Esophagus squamous epithelium (tissue), 5 donors: Measurements from ENCODE around the gene SETD2. TPM values are rescaled to one million over a fixed set of nuclear protein-coding genes. Genes with fewer than 3 reads are reported as not detected.
A peak's percentile ranks its signal among the peaks of the same experiment; 100 is the strongest.

ENCODE experiments used
- DNase-seq: peaks from one replicate; lab custom pipeline; 2025; lab: John Stamatoyannopoulos, UW
- H3K27ac ChIP-seq, 4 donors: fragments of 200-600 bp; sonication (generic); one replicate each; pipeline ENCODE4 v1.5.1; 2016 to 2019; ENCODE audit warnings: mild to moderate bottlenecking in 1 of 4
- H3K27me3 ChIP-seq, 4 donors: fragments of 200-600 bp; sonication (generic); 1 replicate in 3 of 4; 2 replicates in 1 of 4; pipeline versions ENCODE4 v1.5.1 to v1.6.0; 2017 to 2021; ENCODE audit warnings: antibody characterized with exemption in 1 of 4
- H3K36me3 ChIP-seq, 3 donors: fragments of 200-600 bp; sonication (generic); one replicate each; pipeline ENCODE4 v1.5.1; 2016 to 2019
- H3K4me1 ChIP-seq, 3 donors: fragments of 200-600 bp; sonication (generic); one replicate each; pipeline ENCODE4 v1.5.1; 2017 to 2019
- H3K4me3 ChIP-seq, 4 donors: fragments of 200-600 bp; sonication (generic); 1 replicate in 3 of 4; 2 replicates in 1 of 4; pipeline ENCODE4 v1.5.1; 2016 to 2019; ENCODE audit warnings: mild to moderate bottlenecking in 2 of 4, moderate library complexity in 1 of 4
- H3K9me3 ChIP-seq, 3 donors: fragments of 200-600 bp; sonication (generic); one replicate each; pipeline ENCODE4 v1.5.1; 2016 to 2019
- POLR2A ChIP-seq, 4 donors: fragments of 450-650 bp; IDR thresholded peaks; one replicate each; pipeline ENCODE4 v1.6.1; 2017; ENCODE audit warnings: antibody characterized with exemption in 4 of 4, mild to moderate bottlenecking in 4 of 4, moderate library complexity in 3 of 4
- WGBS, 2 donors: methylation state at CpG; one replicate each; pipeline ENCODE4 v1.1.5; 2018; 5-methylcytosine and 5-hydroxymethylcytosine counted together
- intact Hi-C: fragments of 100-400 bp; cut with DNase I; formaldehyde crosslinking; loops from one replicate; pipeline ENCODE4 v1.15.0; 2022
- total RNA-seq, 4 donors: library from RNA; depleted of rRNA; stranded (reverse); fragments of >200 nt; gene quantifications; one replicate each; pipeline ENCODE4 v1.1.0, GENCODE V29; 2016
- TF ChIP-seq, protein P1 (sequence below), 6 experiments: fragments of 450-650 bp in 4 of 6; fragments of 200-600 bp in 2 of 6; sonication (generic) in 2 of 6; IDR thresholded peaks; one replicate each; pipeline ENCODE4 v1.5.1; 2016 to 2019; ENCODE audit warnings: antibody characterized with exemption in 6 of 6, mild to moderate bottlenecking in 4 of 6, moderate library complexity in 4 of 6
- donor health status: DM: yes; HTN: yes; CAD: no.

SETD2 gene
- total RNA-seq, 4 donors from 2014 or later, result 24.3 to 59.5 (median 30.1) TPM

- TF ChIP-seq, protein P1, sequence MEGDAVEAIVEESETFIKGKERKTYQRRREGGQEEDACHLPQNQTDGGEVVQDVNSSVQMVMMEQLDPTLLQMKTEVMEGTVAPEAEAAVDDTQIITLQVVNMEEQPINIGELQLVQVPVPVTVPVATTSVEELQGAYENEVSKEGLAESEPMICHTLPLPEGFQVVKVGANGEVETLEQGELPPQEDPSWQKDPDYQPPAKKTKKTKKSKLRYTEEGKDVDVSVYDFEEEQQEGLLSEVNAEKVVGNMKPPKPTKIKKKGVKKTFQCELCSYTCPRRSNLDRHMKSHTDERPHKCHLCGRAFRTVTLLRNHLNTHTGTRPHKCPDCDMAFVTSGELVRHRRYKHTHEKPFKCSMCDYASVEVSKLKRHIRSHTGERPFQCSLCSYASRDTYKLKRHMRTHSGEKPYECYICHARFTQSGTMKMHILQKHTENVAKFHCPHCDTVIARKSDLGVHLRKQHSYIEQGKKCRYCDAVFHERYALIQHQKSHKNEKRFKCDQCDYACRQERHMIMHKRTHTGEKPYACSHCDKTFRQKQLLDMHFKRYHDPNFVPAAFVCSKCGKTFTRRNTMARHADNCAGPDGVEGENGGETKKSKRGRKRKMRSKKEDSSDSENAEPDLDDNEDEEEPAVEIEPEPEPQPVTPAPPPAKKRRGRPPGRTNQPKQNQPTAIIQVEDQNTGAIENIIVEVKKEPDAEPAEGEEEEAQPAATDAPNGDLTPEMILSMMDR (IDR thresholded peaks at IDR 0.05), result no peak
- TF ChIP-seq POLR2A (IDR thresholded peaks at IDR 0.05), result no peak
- intact Hi-C loops, result loop anchor here (5.0 kb wide), 1 partner anchor 43 kb away; no protein-coding TSS in a partner anchor
These were observed 183.9 kb downstream of the SETD2 start for GRCh38 chr3:46979958-46980497.

GRCh38 chr3:46978985-46979944 is 184.6 kb downstream of the SETD2 start, which contains the start of gene NBEAL2:
Gene NBEAL2, plus strand, starts transcription at chr3:46979666. Its CDS starts 196 bp downstream, at chr3:46979862.
- intact Hi-C loops, result loop anchor here (5.0 kb wide), 1 partner anchor 42 kb away; no protein-coding TSS in a partner anchor
- peak in 3 of 4 donors; percentile 76 to 93 (median 90) for TF ChIP-seq POLR2A (IDR thresholded peaks at IDR 0.05)
- TF ChIP-seq, protein P1 (IDR thresholded peaks at IDR 0.05), result peak in 2 of 6 experiments; percentile 15 to 21
- 0 to 4% methylated on average over 13 to 16 of the region's 73 CpGs for WGBS, 2 donors
- Histone ChIP-seq H3K27ac (peak within 1 kb of the TSS; percentile 96 to 99 (median 97)), H3K4me3 (peak within 1 kb of the TSS; percentile 66 to 88 (median 70)), H3K9me3 (no peaks in the 10 kb centered on the region), H3K36me3 (peaks cover 0 to 6% (median 0%) of the 10 kb centered on the region in 3 donors), H3K27me3 (no peaks in the 10 kb centered on the region), H3K4me1 (peaks cover 32 to 86% (median 64%) of the 10 kb centered on the region in 3 donors)
- DNase-seq, result peak; percentile 75

More at GRCh38 chr3:46979958-46980497, 183.9 kb downstream of the SETD2 start:
- peak overlapping the region; percentile 96 to 99 (median 97) for H3K27ac ChIP-seq
- DNase-seq, result no peak
- WGBS, 2 donors, result no CpG with 5 or more reads among the region's 40 CpGs
- no peaks in the 10 kb centered on the region for H3K27me3 ChIP-seq
- H3K9me3 ChIP-seq, result no peaks in the 10 kb centered on the region
- H3K4me1 ChIP-seq, result peaks cover 33 to 86% (median 64%) of the 10 kb centered on the region in 3 donors
- peak overlapping the region; percentile 66 to 88 (median 70) for H3K4me3 ChIP-seq
- H3K36me3 ChIP-seq, result peaks cover 0 to 6% (median 0%) of the 10 kb centered on the region in 3 donors

DNA sequence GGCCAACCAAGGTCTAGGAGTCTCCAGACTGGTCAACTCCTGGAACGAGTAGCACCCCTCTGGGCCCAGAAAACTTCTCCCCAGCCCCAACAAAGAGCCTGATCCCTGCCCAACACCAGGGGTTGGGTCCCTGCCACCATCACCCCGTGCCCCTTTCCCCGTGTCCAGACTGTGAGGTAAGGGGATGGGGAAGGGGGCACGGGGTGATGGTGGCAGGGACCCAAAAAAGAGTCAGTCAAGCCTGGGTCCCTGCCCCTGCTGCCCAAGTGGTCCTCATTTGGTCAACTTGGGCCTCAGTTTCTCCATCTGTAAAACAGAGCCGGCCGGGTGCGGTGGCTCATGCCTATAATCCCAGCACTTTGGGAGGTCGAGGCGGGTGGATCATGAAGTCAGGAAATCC is 185.5 kb downstream of the SETD2 start:
- WGBS, 2 donors, result 89 to 97% methylated on average over 3 to 7 of the region's 9 CpGs
- Histone ChIP-seq H3K4me1 (peaks cover 32 to 86% (median 65%) of the 10 kb centered on the region in 3 donors), H3K27ac (peak overlapping the region; percentile 96 to 99 (median 97)), H3K4me3 (peak overlapping the region in 3 of 4 donors; percentile 66 to 88 (median 69)), H3K36me3 (peaks cover 0 to 2% (median 0%) of the 10 kb centered on the region in 3 donors), H3K27me3 (no peaks in the 10 kb centered on the region), H3K9me3 (no peaks in the 10 kb centered on the region)
- no peak for DNase-seq
- TF ChIP-seq, protein P1 (IDR thresholded peaks at IDR 0.05), result no peak
- no peak for TF ChIP-seq POLR2A (IDR thresholded peaks at IDR 0.05)
- intact Hi-C loops, result loop anchor here (5.0 kb wide), 1 partner anchor 41 kb away; no protein-coding TSS in a partner anchor

DNA sequence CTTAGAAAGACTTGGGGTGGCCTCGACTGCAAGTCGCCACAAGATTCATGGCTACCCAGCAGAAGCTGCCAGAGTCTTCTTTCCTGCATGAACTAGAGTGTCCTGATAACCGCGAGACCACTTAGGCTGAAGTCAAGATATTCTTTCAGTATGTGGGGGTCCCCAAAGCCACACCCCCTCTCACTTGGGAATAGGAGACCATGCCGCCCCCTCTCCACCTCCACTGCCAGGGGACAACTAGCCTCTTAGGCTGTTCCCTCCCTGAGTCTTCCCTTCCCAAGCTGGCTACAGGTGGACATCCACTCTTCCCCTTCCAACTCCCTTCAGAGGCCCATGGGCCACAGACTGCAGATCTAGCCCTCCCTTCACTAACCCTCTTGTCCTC is 186.1 kb downstream of the SETD2 start:
- no peak for DNase-seq
- Histone ChIP-seq H3K27me3 (no peaks in the 10 kb centered on the region), H3K4me1 (peaks cover 32 to 86% (median 65%) of the 10 kb centered on the region in 3 donors), H3K4me3 (no peak overlapping the region), H3K9me3 (no peaks in the 10 kb centered on the region), H3K36me3 (no peaks in the 10 kb centered on the region), H3K27ac (peak overlapping the region; percentile 88 to 99 (median 97))
- TF ChIP-seq, protein P1 (IDR thresholded peaks at IDR 0.05), result no peak
- TF ChIP-seq POLR2A (IDR thresholded peaks at IDR 0.05), result no peak
- intact Hi-C loops, result loop anchor here (5.0 kb wide), 1 partner anchor 41 kb away; no protein-coding TSS in a partner anchor
- 90 to 96% methylated on average over 3 of the region's 5 CpGs for WGBS, 2 donors
